Adrenal gland (tissue), 5 donors: Measurements from ENCODE around the gene CCSER1.

Source experiments
- POLR2A ChIP-seq, 2 donors: fragments of 450-650 bp; IDR thresholded peaks; one replicate each; pipeline ENCODE4 v1.6.1; 2017; ENCODE audit warnings: antibody characterized with exemption in 2 of 2, mild to moderate bottlenecking in 2 of 2, moderate library complexity in 1 of 2
- TF ChIP-seq, protein P1 (sequence below), 6 experiments: fragments of 450-650 bp in 4 of 6; fragments of 200-600 bp in 2 of 6; sonication (generic) in 1 of 6; IDR thresholded peaks; 1 replicate in 5 of 6; 2 replicates in 1 of 6; pipeline versions ENCODE4 v1.5.1 to v1.8.0; 2016 to 2021; ENCODE audit warnings: antibody characterized with exemption in 6 of 6, mild to moderate bottlenecking in 2 of 6, moderate library complexity in 1 of 6
- donor health status: DM: no; HTN: no; CAD: no.

- no peak for TF ChIP-seq POLR2A (IDR thresholded peaks at IDR 0.05)
- TF ChIP-seq, protein P1, sequence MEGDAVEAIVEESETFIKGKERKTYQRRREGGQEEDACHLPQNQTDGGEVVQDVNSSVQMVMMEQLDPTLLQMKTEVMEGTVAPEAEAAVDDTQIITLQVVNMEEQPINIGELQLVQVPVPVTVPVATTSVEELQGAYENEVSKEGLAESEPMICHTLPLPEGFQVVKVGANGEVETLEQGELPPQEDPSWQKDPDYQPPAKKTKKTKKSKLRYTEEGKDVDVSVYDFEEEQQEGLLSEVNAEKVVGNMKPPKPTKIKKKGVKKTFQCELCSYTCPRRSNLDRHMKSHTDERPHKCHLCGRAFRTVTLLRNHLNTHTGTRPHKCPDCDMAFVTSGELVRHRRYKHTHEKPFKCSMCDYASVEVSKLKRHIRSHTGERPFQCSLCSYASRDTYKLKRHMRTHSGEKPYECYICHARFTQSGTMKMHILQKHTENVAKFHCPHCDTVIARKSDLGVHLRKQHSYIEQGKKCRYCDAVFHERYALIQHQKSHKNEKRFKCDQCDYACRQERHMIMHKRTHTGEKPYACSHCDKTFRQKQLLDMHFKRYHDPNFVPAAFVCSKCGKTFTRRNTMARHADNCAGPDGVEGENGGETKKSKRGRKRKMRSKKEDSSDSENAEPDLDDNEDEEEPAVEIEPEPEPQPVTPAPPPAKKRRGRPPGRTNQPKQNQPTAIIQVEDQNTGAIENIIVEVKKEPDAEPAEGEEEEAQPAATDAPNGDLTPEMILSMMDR (IDR thresholded peaks at IDR 0.05) = no peak
Measured at GRCh38 chr4:91127831-91128230, 1000.6 kb downstream of the CCSER1 start.
